ENCODE measurements around the gene SS18.

- TF ChIP-seq POLR2A (IDR thresholded peaks at IDR 0.05; ENCODE audit: low read depth, low read length) (no peak), TAF1 (IDR thresholded peaks at IDR 0.05; ENCODE audit: borderline replicate concordance, low read depth, low read length) (no peak)
Measured at GRCh38 chr18:25990473-25990872, 99.9 kb downstream of the SS18 start.

All from GM12892 (cell line).